ENCODE results near the gene QSOX2. TPM values are rescaled to one million over a fixed set of nuclear protein-coding genes. Genes with fewer than 3 reads are reported as not detected.

QSOX2 gene
- total and polyA plus RNA-seq, 4 donors, result 0.79 to 12.7 (median 4.3) TPM

GRCh38 chr9:136291306-136292025 lies 45.9 kb upstream of the QSOX2 start:
- no peak overlapping the region for H3K4me3 ChIP-seq (ENCODE audit: low read depth in 1 of 3, low read length in 3 of 3)

GRCh38 chr9:136290508-136291000 lies 44.9 kb upstream of the QSOX2 start:
- no peak overlapping the region for H3K4me3 ChIP-seq (ENCODE audit: low read depth in 1 of 3, low read length in 3 of 3)
- DNase-seq (ENCODE audit: low spot score), result no peak

More at GRCh38 chr9:136291306-136292025, 45.9 kb upstream of the QSOX2 start:
- H3K4me1 ChIP-seq (ENCODE audit: control insufficient read depth in 4 of 4, insufficient read depth in 4 of 4, low read length in 3 of 4), result peaks cover 0 to 6% (median 0%) of the 10 kb centered on the region in 4 donors
- no peak for DNase-seq (ENCODE audit: low spot score)
- H3K27me3 ChIP-seq (ENCODE audit: control insufficient read depth in 4 of 4, insufficient read depth in 4 of 4, low read length in 3 of 4), result no peaks in the 10 kb centered on the region
- H3K9ac ChIP-seq (ENCODE audit: low read depth in 1 of 2, low read length in 2 of 2), result no peak overlapping the region
- no peaks in the 10 kb centered on the region for H3K36me3 ChIP-seq (ENCODE audit: control insufficient read depth in 4 of 4, insufficient read depth in 3 of 4, low read depth in 1 of 4, low read length in 3 of 4)
- H3K9me3 ChIP-seq (ENCODE audit: control insufficient read depth in 4 of 4, low read length in 3 of 4), result no peaks in the 10 kb centered on the region
- TF ChIP-seq HNF4G (IDR thresholded peaks at IDR 0.05) (no peak), TAF1 (conservative IDR thresholded peaks at IDR 0.05) (no peak), JUND (IDR thresholded peaks at IDR 0.05) (no peak), YY1 (IDR thresholded peaks at IDR 0.05) (no peak)
- 82% methylated on average over 22 of the region's 22 CpGs for WGBS
- H3K27ac ChIP-seq (ENCODE audit: low read depth in 1 of 2, low read length in 2 of 2), result no peak overlapping the region

GRCh38 chr9:136289651-136290507 lies 44.3 kb upstream of the QSOX2 start:
- Histone ChIP-seq H3K9ac (ENCODE audit: low read depth in 1 of 2, low read length in 2 of 2) (no peak overlapping the region), H3K9me3 (ENCODE audit: control insufficient read depth in 4 of 4, low read length in 3 of 4) (no peaks in the 10 kb centered on the region), H3K4me3 (ENCODE audit: low read depth in 1 of 3, low read length in 3 of 3) (no peak overlapping the region), H3K27ac (ENCODE audit: low read depth in 1 of 2, low read length in 2 of 2) (no peak overlapping the region), H3K4me1 (ENCODE audit: control insufficient read depth in 4 of 4, insufficient read depth in 4 of 4, low read length in 3 of 4) (no peaks in the 10 kb centered on the region), H3K27me3 (ENCODE audit: control insufficient read depth in 4 of 4, insufficient read depth in 4 of 4, low read length in 3 of 4) (no peaks in the 10 kb centered on the region), H3K36me3 (ENCODE audit: control insufficient read depth in 4 of 4, insufficient read depth in 3 of 4, low read depth in 1 of 4, low read length in 3 of 4) (no peaks in the 10 kb centered on the region)
- no peak for TF ChIP-seq HNF4A (conservative IDR thresholded peaks at IDR 0.05)
- TF ChIP-seq REST (IDR thresholded peaks at IDR 0.05), result no peak
- no peak for TF ChIP-seq FOXA2 (IDR thresholded peaks at IDR 0.05)
- no peak for TF ChIP-seq EGR1 (IDR thresholded peaks at IDR 0.05; ENCODE audit: low read depth in 2 of 2)
- TF ChIP-seq TAF1 (conservative IDR thresholded peaks at IDR 0.05), result no peak
- no peak for TF ChIP-seq MAX (IDR thresholded peaks at IDR 0.05)
- TF ChIP-seq SP1 (IDR thresholded peaks at IDR 0.05), result no peak
- no peak for TF ChIP-seq RAD21 (IDR thresholded peaks at IDR 0.05)
- no peak for TF ChIP-seq ZBTB33 (IDR thresholded peaks at IDR 0.05)
- no peak for TF ChIP-seq CTCF (IDR thresholded peaks at IDR 0.05; ENCODE audit: low read depth, low read length, missing input control)
- no peak for TF ChIP-seq NR2F2 (IDR thresholded peaks at IDR 0.05)
- no peak for TF ChIP-seq ATF3 (IDR thresholded peaks at IDR 0.05)
- no peak for TF ChIP-seq RXRA (IDR thresholded peaks at IDR 0.05)
- WGBS, result 89% methylated on average over 30 of the region's 30 CpGs
- no peak for DNase-seq (ENCODE audit: low spot score)

More at GRCh38 chr9:136290508-136291000, 44.9 kb upstream of the QSOX2 start:
- Histone ChIP-seq H3K27ac (ENCODE audit: low read depth in 1 of 2, low read length in 2 of 2) (no peak overlapping the region), H3K36me3 (ENCODE audit: control insufficient read depth in 4 of 4, insufficient read depth in 3 of 4, low read depth in 1 of 4, low read length in 3 of 4) (no peaks in the 10 kb centered on the region), H3K9ac (ENCODE audit: low read depth in 1 of 2, low read length in 2 of 2) (no peak overlapping the region), H3K27me3 (ENCODE audit: control insufficient read depth in 4 of 4, insufficient read depth in 4 of 4, low read length in 3 of 4) (no peaks in the 10 kb centered on the region), H3K9me3 (ENCODE audit: control insufficient read depth in 4 of 4, low read length in 3 of 4) (no peaks in the 10 kb centered on the region), H3K4me1 (ENCODE audit: control insufficient read depth in 4 of 4, insufficient read depth in 4 of 4, low read length in 3 of 4) (no peaks in the 10 kb centered on the region)
- 91% methylated on average over 31 of the region's 31 CpGs for WGBS
- TF ChIP-seq RXRA (IDR thresholded peaks at IDR 0.05) (no peak), MAX (IDR thresholded peaks at IDR 0.05) (no peak), HNF4G (IDR thresholded peaks at IDR 0.05) (no peak)

Data from liver (tissue), 9 donors.